Neural cell (in vitro differentiated cells): ENCODE data around the gene ADGRL4.

Experiments used
- EP300 ChIP-seq: fragments of 450-650 bp; conservative IDR thresholded peaks from 2 replicates; pipeline ENCODE4 v1.6.1; 2014; ENCODE audit warnings: antibody characterized with exemption, mild to moderate bottlenecking, moderate library complexity; ENCODE audit not compliant: poor library complexity, severe bottlenecking
- EZH2 ChIP-seq: fragments of 200-600, 300-800 bp; shearing (Covaris generic), sonication (generic); IDR thresholded peaks from 2 replicates; pipeline ENCODE4 v1.6.1; 2014; ENCODE audit warnings: antibody characterized with exemption, low read length, borderline replicate concordance, mild to moderate bottlenecking; ENCODE audit not compliant: insufficient read depth, poor library complexity, severe bottlenecking
- MXI1 ChIP-seq: fragments of 450-650 bp; conservative IDR thresholded peaks from 2 replicates; pipeline ENCODE4 v1.6.1; 2014; ENCODE audit warnings: antibody characterized with exemption, mild to moderate bottlenecking; ENCODE audit not compliant: poor library complexity, severe bottlenecking
- POLR2AphosphoS5 ChIP-seq: IDR thresholded peaks from 2 replicates; pipeline ENCODE4 v1.6.1; 2012
- RAD21 ChIP-seq: fragments of 450-650 bp; conservative IDR thresholded peaks from 2 replicates; pipeline ENCODE4 v1.6.1; 2014; ENCODE audit warnings: antibody characterized with exemption, mild to moderate bottlenecking, moderate library complexity
- SMC3 ChIP-seq: fragments of 450-650 bp; conservative IDR thresholded peaks from 2 replicates; pipeline ENCODE4 v1.6.1; 2014; ENCODE audit warnings: antibody characterized with exemption, mild to moderate bottlenecking, moderate library complexity; ENCODE audit not compliant: poor library complexity
- TAF1 ChIP-seq: IDR thresholded peaks from 2 replicates; pipeline ENCODE4 v1.6.1; 2012; ENCODE audit warnings: low read depth
- TF ChIP-seq, protein P1 (sequence below): fragments of 450-650 bp; IDR thresholded peaks from 2 replicates; pipeline ENCODE4 v1.5.1; 2014; ENCODE audit warnings: antibody characterized with exemption, mild to moderate bottlenecking, moderate library complexity; ENCODE audit not compliant: poor library complexity, severe bottlenecking
- TF ChIP-seq, protein P2 (sequence below): IDR thresholded peaks from 2 replicates; pipeline ENCODE4 v1.6.1; 2012; ENCODE audit warnings: borderline replicate concordance

DNA sequence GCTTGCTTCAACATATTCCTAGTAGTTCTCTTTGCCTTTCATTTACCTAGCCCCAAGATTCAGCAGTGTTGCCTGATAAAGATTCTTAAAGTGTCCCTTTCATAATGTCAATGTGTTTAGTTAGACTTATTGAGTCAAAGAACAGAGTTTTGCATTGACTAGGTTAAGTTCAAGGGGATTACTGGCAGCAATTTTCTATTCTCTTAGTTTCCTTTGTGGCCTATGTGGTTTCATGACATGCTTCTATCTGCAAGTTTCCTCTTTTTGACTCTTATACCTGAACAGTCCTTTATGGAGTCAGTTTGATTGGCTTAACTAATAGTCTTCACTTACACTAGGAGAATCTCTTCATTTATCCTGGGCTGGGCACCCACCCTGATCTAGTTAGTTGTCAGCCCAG lies 151.3 kb downstream of the ADGRL4 start:
- TF ChIP-seq RAD21 (no peak), EZH2 (no peak), SMC3 (no peak), EP300 (no peak), MXI1 (no peak), POLR2AphosphoS5 (no peak), TAF1 (no peak)
- TF ChIP-seq, protein P1, sequence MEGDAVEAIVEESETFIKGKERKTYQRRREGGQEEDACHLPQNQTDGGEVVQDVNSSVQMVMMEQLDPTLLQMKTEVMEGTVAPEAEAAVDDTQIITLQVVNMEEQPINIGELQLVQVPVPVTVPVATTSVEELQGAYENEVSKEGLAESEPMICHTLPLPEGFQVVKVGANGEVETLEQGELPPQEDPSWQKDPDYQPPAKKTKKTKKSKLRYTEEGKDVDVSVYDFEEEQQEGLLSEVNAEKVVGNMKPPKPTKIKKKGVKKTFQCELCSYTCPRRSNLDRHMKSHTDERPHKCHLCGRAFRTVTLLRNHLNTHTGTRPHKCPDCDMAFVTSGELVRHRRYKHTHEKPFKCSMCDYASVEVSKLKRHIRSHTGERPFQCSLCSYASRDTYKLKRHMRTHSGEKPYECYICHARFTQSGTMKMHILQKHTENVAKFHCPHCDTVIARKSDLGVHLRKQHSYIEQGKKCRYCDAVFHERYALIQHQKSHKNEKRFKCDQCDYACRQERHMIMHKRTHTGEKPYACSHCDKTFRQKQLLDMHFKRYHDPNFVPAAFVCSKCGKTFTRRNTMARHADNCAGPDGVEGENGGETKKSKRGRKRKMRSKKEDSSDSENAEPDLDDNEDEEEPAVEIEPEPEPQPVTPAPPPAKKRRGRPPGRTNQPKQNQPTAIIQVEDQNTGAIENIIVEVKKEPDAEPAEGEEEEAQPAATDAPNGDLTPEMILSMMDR = no peak
- TF ChIP-seq, protein P2, sequence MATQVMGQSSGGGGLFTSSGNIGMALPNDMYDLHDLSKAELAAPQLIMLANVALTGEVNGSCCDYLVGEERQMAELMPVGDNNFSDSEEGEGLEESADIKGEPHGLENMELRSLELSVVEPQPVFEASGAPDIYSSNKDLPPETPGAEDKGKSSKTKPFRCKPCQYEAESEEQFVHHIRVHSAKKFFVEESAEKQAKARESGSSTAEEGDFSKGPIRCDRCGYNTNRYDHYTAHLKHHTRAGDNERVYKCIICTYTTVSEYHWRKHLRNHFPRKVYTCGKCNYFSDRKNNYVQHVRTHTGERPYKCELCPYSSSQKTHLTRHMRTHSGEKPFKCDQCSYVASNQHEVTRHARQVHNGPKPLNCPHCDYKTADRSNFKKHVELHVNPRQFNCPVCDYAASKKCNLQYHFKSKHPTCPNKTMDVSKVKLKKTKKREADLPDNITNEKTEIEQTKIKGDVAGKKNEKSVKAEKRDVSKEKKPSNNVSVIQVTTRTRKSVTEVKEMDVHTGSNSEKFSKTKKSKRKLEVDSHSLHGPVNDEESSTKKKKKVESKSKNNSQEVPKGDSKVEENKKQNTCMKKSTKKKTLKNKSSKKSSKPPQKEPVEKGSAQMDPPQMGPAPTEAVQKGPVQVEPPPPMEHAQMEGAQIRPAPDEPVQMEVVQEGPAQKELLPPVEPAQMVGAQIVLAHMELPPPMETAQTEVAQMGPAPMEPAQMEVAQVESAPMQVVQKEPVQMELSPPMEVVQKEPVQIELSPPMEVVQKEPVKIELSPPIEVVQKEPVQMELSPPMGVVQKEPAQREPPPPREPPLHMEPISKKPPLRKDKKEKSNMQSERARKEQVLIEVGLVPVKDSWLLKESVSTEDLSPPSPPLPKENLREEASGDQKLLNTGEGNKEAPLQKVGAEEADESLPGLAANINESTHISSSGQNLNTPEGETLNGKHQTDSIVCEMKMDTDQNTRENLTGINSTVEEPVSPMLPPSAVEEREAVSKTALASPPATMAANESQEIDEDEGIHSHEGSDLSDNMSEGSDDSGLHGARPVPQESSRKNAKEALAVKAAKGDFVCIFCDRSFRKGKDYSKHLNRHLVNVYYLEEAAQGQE = no peak
